Liver (tissue), 9 donors: ENCODE results near the gene RASEF. TPM values are rescaled to one million over a fixed set of nuclear protein-coding genes. Genes with fewer than 3 reads are reported as not detected.

Experiments used
- DNase-seq: peaks from one replicate; pipeline ENCODE4 v3.0.0-alpha.2; 2017; ENCODE audit warnings: low spot score
- H3K27ac ChIP-seq, 2 donors: one replicate each; pipeline ENCODE4 v1.7.0; 2013; ENCODE audit warnings: inconsistent platforms in 2 of 2, low read length in 2 of 2, control low read depth in 1 of 2, low read depth in 1 of 2, mild to moderate bottlenecking in 1 of 2
- H3K27me3 ChIP-seq, 4 donors: one replicate each; pipeline versions ENCODE4 v1.6.1 to v1.7.0; 2013; ENCODE audit warnings: low read length in 3 of 4, inconsistent platforms in 1 of 4, mild to moderate bottlenecking in 1 of 4, moderate library complexity in 1 of 4; ENCODE audit not compliant: control insufficient read depth in 4 of 4, insufficient read depth in 4 of 4
- H3K36me3 ChIP-seq, 4 donors: one replicate each; pipeline versions ENCODE4 v1.6.1 to v1.7.0; 2013; ENCODE audit warnings: low read length in 3 of 4, mild to moderate bottlenecking in 3 of 4, low read depth in 1 of 4, moderate library complexity in 1 of 4; ENCODE audit not compliant: control insufficient read depth in 4 of 4, insufficient read depth in 3 of 4
- H3K4me1 ChIP-seq, 4 donors: one replicate each; pipeline versions ENCODE4 v1.6.1 to v1.7.0; 2013; ENCODE audit warnings: low read length in 3 of 4, mild to moderate bottlenecking in 3 of 4, moderate library complexity in 1 of 4; ENCODE audit not compliant: control insufficient read depth in 4 of 4, insufficient read depth in 4 of 4
- H3K4me3 ChIP-seq, 3 donors: one replicate each; pipeline versions ENCODE4 v1.6.1 to v1.7.0; 2013; ENCODE audit warnings: low read length in 3 of 3, control low read depth in 1 of 3, low read depth in 1 of 3, mild to moderate bottlenecking in 1 of 3
- H3K9ac ChIP-seq, 2 donors: one replicate each; pipeline ENCODE4 v1.7.0; 2013; ENCODE audit warnings: low read length in 2 of 2, mild to moderate bottlenecking in 2 of 2, moderate library complexity in 2 of 2, control low read depth in 1 of 2, low read depth in 1 of 2
- H3K9me3 ChIP-seq, 4 donors: one replicate each; pipeline versions ENCODE4 v1.6.1 to v1.7.0; 2013; ENCODE audit warnings: low read length in 3 of 4; ENCODE audit not compliant: control insufficient read depth in 4 of 4
- FOXA1 ChIP-seq: IDR thresholded peaks from 2 replicates; pipeline ENCODE4 v1.6.1; 2016; ENCODE audit warnings: antibody characterized with exemption
- FOXA2 ChIP-seq: IDR thresholded peaks from 2 replicates; pipeline ENCODE4 v1.6.1; 2016; ENCODE audit warnings: antibody characterized with exemption
- GABPA ChIP-seq, 2 donors: IDR thresholded peaks in 1 of 2; conservative IDR thresholded peaks in 1 of 2; 2 replicates each; pipeline ENCODE4 v1.6.1; 2016; ENCODE audit warnings: antibody characterized with exemption in 2 of 2, mild to moderate bottlenecking in 1 of 2, moderate library complexity in 1 of 2
- HNF4A ChIP-seq, 2 donors: conservative IDR thresholded peaks; 2 replicates each; pipeline ENCODE4 v1.6.1; 2016; ENCODE audit warnings: antibody characterized with exemption in 2 of 2, mild to moderate bottlenecking in 2 of 2
- JUND ChIP-seq, 2 donors: IDR thresholded peaks; 2 replicates each; pipeline ENCODE4 v1.6.1; 2016; ENCODE audit warnings: antibody characterized with exemption in 2 of 2
- NR2F2 ChIP-seq: IDR thresholded peaks from 2 replicates; pipeline ENCODE4 v1.6.1; 2016; ENCODE audit warnings: antibody characterized with exemption
- RAD21 ChIP-seq, 2 donors: IDR thresholded peaks; 2 replicates each; pipeline ENCODE4 v1.6.1; 2016; ENCODE audit warnings: antibody characterized with exemption in 2 of 2, mild to moderate bottlenecking in 2 of 2
- RXRA ChIP-seq, 2 donors: IDR thresholded peaks; 2 replicates each; pipeline ENCODE4 v1.6.1; 2017 to 2018; ENCODE audit warnings: antibody characterized with exemption in 2 of 2, mild to moderate bottlenecking in 1 of 2
- SP1 ChIP-seq: IDR thresholded peaks from 2 replicates; pipeline ENCODE4 v1.6.1; 2018; ENCODE audit warnings: antibody characterized with exemption, mild to moderate bottlenecking
- YY1 ChIP-seq: IDR thresholded peaks from 2 replicates; pipeline ENCODE4 v1.6.1; 2016; ENCODE audit warnings: antibody characterized with exemption, mild to moderate bottlenecking
- WGBS: extraction: QIAGEN DNeasy Blood & Tissue Kit; methylation state at CpG from one replicate; pipeline ENCODE4 v1.1.7; 2013; 5-methylcytosine and 5-hydroxymethylcytosine counted together
- polyA plus RNA-seq, 2 donors: library from polyadenylated mRNA; stranded (reverse) in 1 of 2; unstranded in 1 of 2; fragments of 200-250 nt in 1 of 2; fragments of >200 nt in 1 of 2; fragmentation: Nextera tagmentation in 1 of 2; extraction: Ambion mirVana in 1 of 2; gene quantifications; one replicate each; pipeline versions ENCODE4 v1.2.1 to v1.2.3, GENCODE V29; 2013 to 2015
- total RNA-seq, 2 donors: library from RNA; depleted of rRNA; stranded (reverse); fragments of >200 nt; gene quantifications; one replicate each; pipeline ENCODE4 v1.2.3, GENCODE V29; 2014
- TF ChIP-seq, protein P1 (sequence below): fragments of 150-350 bp; IDR thresholded peaks from 2 replicates; pipeline ENCODE4 v1.5.1; 2017; ENCODE audit warnings: improper control_type of control experiment, low read depth, low read length; ENCODE audit not compliant: missing input control
- TF ChIP-seq, protein P2 (sequence below): IDR thresholded peaks from 2 replicates; pipeline ENCODE4 v1.6.1; 2016; ENCODE audit warnings: antibody characterized with exemption
- TF ChIP-seq, protein P3 (sequence below): IDR thresholded peaks from 2 replicates; pipeline ENCODE4 v1.6.1; 2016; ENCODE audit warnings: antibody characterized with exemption, mild to moderate bottlenecking
- donor health status: healthy.
- donor health status: healthy.
- donor health status: healthy.
- donor health status: healthy.
- donor health status: healthy.

The RASEF gene
- total and polyA plus RNA-seq, 4 donors = 0.14 to 1.5 (median 0.39) TPM

DNA sequence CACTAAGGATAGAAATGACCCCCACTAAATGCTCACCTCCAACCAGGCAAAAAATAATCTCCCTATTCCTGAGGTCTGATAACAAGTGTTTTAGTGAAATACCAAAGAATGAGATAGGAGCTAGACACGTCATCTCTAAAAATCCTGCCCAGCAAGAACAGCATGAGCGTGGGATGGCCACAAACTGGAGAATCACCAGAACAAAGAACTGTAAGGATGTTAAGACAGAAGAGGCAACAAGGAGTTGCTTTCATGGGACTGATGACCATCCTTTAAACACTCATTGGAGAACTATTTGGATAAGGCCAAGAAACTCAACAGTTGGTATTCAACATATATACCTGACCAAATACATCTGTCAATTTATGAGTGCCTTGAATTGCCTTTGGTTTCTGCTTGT is 113.7 kb downstream of the RASEF start:
- H3K36me3 ChIP-seq = no peaks in the 10 kb centered on the region
- TF ChIP-seq FOXA2 (no peak), NR2F2 (no peak), JUND (IDR thresholded peaks at IDR 0.05) (no peak), SP1 (no peak), YY1 (no peak), GABPA (IDR thresholded peaks at IDR 0.05 in 1 of 2, conservative IDR thresholded peaks at IDR 0.05 in 1 of 2) (no peak), RXRA (IDR thresholded peaks at IDR 0.05) (no peak), RAD21 (IDR thresholded peaks at IDR 0.05) (no peak), HNF4A (conservative IDR thresholded peaks at IDR 0.05) (no peak)
- TF ChIP-seq, protein P1, sequence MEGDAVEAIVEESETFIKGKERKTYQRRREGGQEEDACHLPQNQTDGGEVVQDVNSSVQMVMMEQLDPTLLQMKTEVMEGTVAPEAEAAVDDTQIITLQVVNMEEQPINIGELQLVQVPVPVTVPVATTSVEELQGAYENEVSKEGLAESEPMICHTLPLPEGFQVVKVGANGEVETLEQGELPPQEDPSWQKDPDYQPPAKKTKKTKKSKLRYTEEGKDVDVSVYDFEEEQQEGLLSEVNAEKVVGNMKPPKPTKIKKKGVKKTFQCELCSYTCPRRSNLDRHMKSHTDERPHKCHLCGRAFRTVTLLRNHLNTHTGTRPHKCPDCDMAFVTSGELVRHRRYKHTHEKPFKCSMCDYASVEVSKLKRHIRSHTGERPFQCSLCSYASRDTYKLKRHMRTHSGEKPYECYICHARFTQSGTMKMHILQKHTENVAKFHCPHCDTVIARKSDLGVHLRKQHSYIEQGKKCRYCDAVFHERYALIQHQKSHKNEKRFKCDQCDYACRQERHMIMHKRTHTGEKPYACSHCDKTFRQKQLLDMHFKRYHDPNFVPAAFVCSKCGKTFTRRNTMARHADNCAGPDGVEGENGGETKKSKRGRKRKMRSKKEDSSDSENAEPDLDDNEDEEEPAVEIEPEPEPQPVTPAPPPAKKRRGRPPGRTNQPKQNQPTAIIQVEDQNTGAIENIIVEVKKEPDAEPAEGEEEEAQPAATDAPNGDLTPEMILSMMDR = no peak
- TF ChIP-seq, protein P2, sequence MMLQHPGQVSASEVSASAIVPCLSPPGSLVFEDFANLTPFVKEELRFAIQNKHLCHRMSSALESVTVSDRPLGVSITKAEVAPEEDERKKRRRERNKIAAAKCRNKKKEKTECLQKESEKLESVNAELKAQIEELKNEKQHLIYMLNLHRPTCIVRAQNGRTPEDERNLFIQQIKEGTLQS = no peak
- TF ChIP-seq, protein P3, sequence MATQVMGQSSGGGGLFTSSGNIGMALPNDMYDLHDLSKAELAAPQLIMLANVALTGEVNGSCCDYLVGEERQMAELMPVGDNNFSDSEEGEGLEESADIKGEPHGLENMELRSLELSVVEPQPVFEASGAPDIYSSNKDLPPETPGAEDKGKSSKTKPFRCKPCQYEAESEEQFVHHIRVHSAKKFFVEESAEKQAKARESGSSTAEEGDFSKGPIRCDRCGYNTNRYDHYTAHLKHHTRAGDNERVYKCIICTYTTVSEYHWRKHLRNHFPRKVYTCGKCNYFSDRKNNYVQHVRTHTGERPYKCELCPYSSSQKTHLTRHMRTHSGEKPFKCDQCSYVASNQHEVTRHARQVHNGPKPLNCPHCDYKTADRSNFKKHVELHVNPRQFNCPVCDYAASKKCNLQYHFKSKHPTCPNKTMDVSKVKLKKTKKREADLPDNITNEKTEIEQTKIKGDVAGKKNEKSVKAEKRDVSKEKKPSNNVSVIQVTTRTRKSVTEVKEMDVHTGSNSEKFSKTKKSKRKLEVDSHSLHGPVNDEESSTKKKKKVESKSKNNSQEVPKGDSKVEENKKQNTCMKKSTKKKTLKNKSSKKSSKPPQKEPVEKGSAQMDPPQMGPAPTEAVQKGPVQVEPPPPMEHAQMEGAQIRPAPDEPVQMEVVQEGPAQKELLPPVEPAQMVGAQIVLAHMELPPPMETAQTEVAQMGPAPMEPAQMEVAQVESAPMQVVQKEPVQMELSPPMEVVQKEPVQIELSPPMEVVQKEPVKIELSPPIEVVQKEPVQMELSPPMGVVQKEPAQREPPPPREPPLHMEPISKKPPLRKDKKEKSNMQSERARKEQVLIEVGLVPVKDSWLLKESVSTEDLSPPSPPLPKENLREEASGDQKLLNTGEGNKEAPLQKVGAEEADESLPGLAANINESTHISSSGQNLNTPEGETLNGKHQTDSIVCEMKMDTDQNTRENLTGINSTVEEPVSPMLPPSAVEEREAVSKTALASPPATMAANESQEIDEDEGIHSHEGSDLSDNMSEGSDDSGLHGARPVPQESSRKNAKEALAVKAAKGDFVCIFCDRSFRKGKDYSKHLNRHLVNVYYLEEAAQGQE = no peak
- no peak for DNase-seq
- WGBS = 90% methylated on average over 2 of the region's 2 CpGs
- no peaks in the 10 kb centered on the region for H3K9me3 ChIP-seq
- no peak overlapping the region for H3K9ac ChIP-seq
- H3K27ac ChIP-seq = no peak overlapping the region
- no peaks in the 10 kb centered on the region for H3K4me1 ChIP-seq
- H3K27me3 ChIP-seq = no peaks in the 10 kb centered on the region
- no peak overlapping the region for H3K4me3 ChIP-seq

DNA sequence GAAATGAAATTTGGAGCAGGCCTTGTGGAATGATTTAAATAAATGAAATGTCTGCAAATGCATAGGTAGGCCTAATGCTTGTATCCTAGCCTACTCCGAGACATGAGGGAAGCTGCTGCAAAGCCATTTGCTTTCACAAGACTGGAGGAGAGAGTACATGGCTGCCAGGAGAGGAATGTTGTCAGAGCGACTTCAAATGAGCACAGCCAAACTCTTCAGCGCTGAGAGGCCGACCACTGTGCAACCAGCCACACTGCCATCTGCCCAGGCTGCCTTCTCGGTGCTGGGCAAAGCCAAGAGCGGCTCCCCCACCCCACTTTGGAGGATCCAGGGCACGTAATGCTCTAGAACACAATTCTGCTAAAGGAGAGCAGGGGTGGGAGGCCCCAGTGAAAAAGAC is 122.6 kb downstream of the RASEF start:
- H3K27me3 ChIP-seq = peaks cover 0 to 3% (median 0%) of the 10 kb centered on the region in 4 donors
- H3K4me1 ChIP-seq = no peaks in the 10 kb centered on the region
- WGBS = 91% methylated on average over 7 of the region's 7 CpGs
- no peak for DNase-seq
- H3K9ac ChIP-seq = no peak overlapping the region
- H3K36me3 ChIP-seq = no peaks in the 10 kb centered on the region
- no peak for TF ChIP-seq GABPA (IDR thresholded peaks at IDR 0.05 in 1 of 2, conservative IDR thresholded peaks at IDR 0.05 in 1 of 2)
- TF ChIP-seq FOXA1 = no peak
- TF ChIP-seq NR2F2 = no peak
- TF ChIP-seq, protein P1 = no peak
- H3K27ac ChIP-seq = no peak overlapping the region
- H3K9me3 ChIP-seq = no peaks in the 10 kb centered on the region
- H3K4me3 ChIP-seq = no peak overlapping the region
